ENCODE measurements around the gene BEX3. TPM values are rescaled to one million over a fixed set of nuclear protein-coding genes. Genes with fewer than 3 reads are reported as not detected.

Gene BEX3
- total RNA-seq, 1 donor from 2014 or later: 161 TPM

GRCh38 chrX:103396660-103397059 is 20.3 kb downstream of the BEX3 start:
- TF ChIP-seq CTCF (IDR thresholded peaks at IDR 0.05; ENCODE audit: borderline replicate concordance): no peak
- no peak overlapping the region for H3K27ac ChIP-seq (replicated peaks)
- H3K36me3 ChIP-seq: no peaks in the 10 kb centered on the region
- H3K27me3 ChIP-seq (ENCODE audit: low read depth): no peaks in the 10 kb centered on the region
- DNase-seq: no peak
- H3K4me1 ChIP-seq: no peaks in the 10 kb centered on the region
- no peak overlapping the region for H3K4me3 ChIP-seq
- intact Hi-C loops (cut with micrococcal nuclease): no loop called here
- H3K9me3 ChIP-seq (replicated peaks): no peaks in the 10 kb centered on the region

- H3K4me3 ChIP-seq: no peak overlapping the region
- no peaks in the 10 kb centered on the region for H3K36me3 ChIP-seq
- no peak for TF ChIP-seq CTCF (IDR thresholded peaks at IDR 0.05; ENCODE audit: borderline replicate concordance)
- H3K27ac ChIP-seq (replicated peaks): no peak overlapping the region
- H3K27me3 ChIP-seq (ENCODE audit: low read depth): no peaks in the 10 kb centered on the region
- intact Hi-C loops (cut with micrococcal nuclease): no loop called here
- no peak for DNase-seq
- no peaks in the 10 kb centered on the region for H3K9me3 ChIP-seq (replicated peaks)
- H3K4me1 ChIP-seq: no peaks in the 10 kb centered on the region
Measured at GRCh38 chrX:103397707-103398106, 21.4 kb downstream of the BEX3 start.

GRCh38 chrX:103398421-103398864 is 22.1 kb downstream of the BEX3 start:
- H3K4me3 ChIP-seq: no peak overlapping the region
- no peaks in the 10 kb centered on the region for H3K36me3 ChIP-seq
- H3K27ac ChIP-seq (replicated peaks): no peak overlapping the region
- H3K4me1 ChIP-seq: no peaks in the 10 kb centered on the region
- H3K27me3 ChIP-seq (ENCODE audit: low read depth): no peaks in the 10 kb centered on the region
- H3K9me3 ChIP-seq (replicated peaks): no peaks in the 10 kb centered on the region
- no peak for DNase-seq
- TF ChIP-seq CTCF (IDR thresholded peaks at IDR 0.05; ENCODE audit: borderline replicate concordance): no peak
- intact Hi-C loops (cut with micrococcal nuclease): no loop called here

- no peak for TF ChIP-seq CTCF (IDR thresholded peaks at IDR 0.05; ENCODE audit: borderline replicate concordance)
- Histone ChIP-seq H3K27ac (replicated peaks) (no peak overlapping the region), H3K4me3 (no peak overlapping the region), H3K4me1 (no peaks in the 10 kb centered on the region), H3K27me3 (ENCODE audit: low read depth) (no peaks in the 10 kb centered on the region), H3K36me3 (no peaks in the 10 kb centered on the region), H3K9me3 (replicated peaks) (no peaks in the 10 kb centered on the region)
- intact Hi-C loops (cut with micrococcal nuclease): no loop called here
- no peak for DNase-seq
Measured at GRCh38 chrX:103399744-103400143, 23.4 kb downstream of the BEX3 start.

GRCh38 chrX:103400931-103401330 is 24.6 kb downstream of the BEX3 start:
- DNase-seq: no peak
- no peaks in the 10 kb centered on the region for H3K36me3 ChIP-seq
- H3K9me3 ChIP-seq (replicated peaks): no peaks in the 10 kb centered on the region
- H3K4me3 ChIP-seq: no peak overlapping the region
- H3K4me1 ChIP-seq: no peaks in the 10 kb centered on the region
- H3K27me3 ChIP-seq (ENCODE audit: low read depth): no peaks in the 10 kb centered on the region
- no peak overlapping the region for H3K27ac ChIP-seq (replicated peaks)
- intact Hi-C loops (cut with micrococcal nuclease): no loop called here
- TF ChIP-seq CTCF (IDR thresholded peaks at IDR 0.05; ENCODE audit: borderline replicate concordance): no peak

All from left ventricle myocardium inferior (tissue), 1 donor.